HepG2 (cell line): Measurements from ENCODE around the gene ACSM5. TPM values are rescaled to one million over a fixed set of nuclear protein-coding genes. Genes with fewer than 3 reads are reported as not detected.

Source experiments
- ARNT ChIP-seq: fragments of 450-650 bp; IDR thresholded peaks from 2 replicates; pipeline ENCODE4 v1.6.1; 2017
- FOXK2 ChIP-seq: fragments of 450-650 bp; IDR thresholded peaks from 2 replicates; pipeline ENCODE4 v1.6.1; 2016
- HNRNPH1 ChIP-seq: fragments of 200-400 bp; formaldehyde crosslinking; optimal IDR thresholded peaks from 2 replicates; pipeline ENCODE3; 2017; ENCODE audit warnings: mild to moderate bottlenecking, low read depth, low read length
- MAFF ChIP-seq: IDR thresholded peaks from 2 replicates; pipeline ENCODE4 v1.6.1; 2011; ENCODE audit warnings: low read depth, low read length, improper control_type of control experiment
- NFYB ChIP-seq: sonication (generic); formaldehyde crosslinking; IDR thresholded peaks from 2 replicates; pipeline ENCODE4 v1.4.0; 2020; ENCODE audit warnings: missing genetic modification reagents
- NPAS2 ChIP-seq: sonication (generic); formaldehyde crosslinking; IDR thresholded peaks from 2 replicates; pipeline ENCODE4 v1.8.0; 2022; ENCODE audit warnings: mild to moderate bottlenecking, missing genetic modification reagents, borderline replicate concordance
- PHF21A ChIP-seq: sonication (generic); formaldehyde crosslinking; IDR thresholded peaks from 2 replicates; pipeline ENCODE4 v1.5.0; 2020; ENCODE audit warnings: mild to moderate bottlenecking, missing genetic modification reagents
- PHF8 ChIP-seq: sonication (generic); formaldehyde crosslinking; IDR thresholded peaks from 2 replicates; pipeline ENCODE4 v1.5.0; 2020; ENCODE audit warnings: missing genetic modification reagents
- RARA ChIP-seq: IDR thresholded peaks from 2 replicates; pipeline ENCODE4 v1.6.1; 2016; ENCODE audit warnings: missing genetic modification reagents, missing compliant biosample characterization
- RNF2 ChIP-seq: fragments of 450-650 bp; conservative IDR thresholded peaks from 2 replicates; pipeline ENCODE4 v1.6.1; 2016; ENCODE audit warnings: low read depth
- SIN3A ChIP-seq: IDR thresholded peaks from 2 replicates; pipeline ENCODE4 v1.6.1; 2011; ENCODE audit warnings: low read depth, mild to moderate bottlenecking, control low read depth, low read length, borderline replicate concordance
- ZFP36 ChIP-seq: fragments of 150-350 bp; IDR thresholded peaks from 2 replicates; pipeline ENCODE4 v1.6.1; 2018; ENCODE audit warnings: borderline replicate concordance, low read length, low read depth; ENCODE audit not compliant: partially characterized antibody
- ZNF274 ChIP-seq: sonication (generic); formaldehyde crosslinking; IDR thresholded peaks from 2 replicates; pipeline ENCODE4 v1.5.1; 2020; ENCODE audit warnings: mild to moderate bottlenecking, missing genetic modification reagents
- ZNF430 ChIP-seq: sonication (generic); formaldehyde crosslinking; IDR thresholded peaks from 2 replicates; pipeline ENCODE4 v1.9.0; 2021; ENCODE audit warnings: mild to moderate bottlenecking, missing genetic modification reagents
- ZNF451 ChIP-seq: sonication (generic); formaldehyde crosslinking; IDR thresholded peaks from 2 replicates; pipeline ENCODE4 v1.5.0; 2020; ENCODE audit warnings: mild to moderate bottlenecking, missing genetic modification reagents
- ZNF788 ChIP-seq: sonication (generic); formaldehyde crosslinking; IDR thresholded peaks from 2 replicates; pipeline ENCODE4 v1.5.0; 2020; ENCODE audit warnings: mild to moderate bottlenecking, missing genetic modification reagents, borderline replicate concordance
- polyA plus RNA-seq, 8 experiments: library from polyadenylated mRNA; depleted of rRNA in 3 of 8; stranded (reverse) in 7 of 8; unstranded in 1 of 8; fragments of >200 nt; fragmentation: Illumina TruSeq in 4 of 8; extraction: Trizol in 4 of 8; gene quantifications; 2 replicates each; pipeline versions ENCODE4 v1.2.1 to v1.2.3, GENCODE V29; 2011 to 2016; ENCODE audit warnings: low read depth in 4 of 8, missing spikeins in 1 of 8, mixed read lengths in 1 of 8; ENCODE audit not compliant: insufficient read depth in 1 of 8
- total RNA-seq, 5 experiments: library from RNA; depleted of rRNA; stranded (reverse); fragments of >200 nt; fragmentation: Illumina TruSeq; extraction: Trizol; gene quantifications; 2 replicates each; pipeline ENCODE4 v1.2.3, GENCODE V29; 2016; ENCODE audit warnings: low read depth in 1 of 5
- TF ChIP-seq, protein P1 (sequence below): sonication (generic); formaldehyde crosslinking; IDR thresholded peaks from 2 replicates; pipeline ENCODE4 v1.5.1; 2020; ENCODE audit warnings: missing genetic modification reagents, mild to moderate bottlenecking, borderline replicate concordance
- TF ChIP-seq, protein P2 (sequence below): IDR thresholded peaks from 2 replicates; pipeline ENCODE4 v1.6.1; 2012; ENCODE audit warnings: low read length, improper control_type of control experiment
- TF ChIP-seq, protein P3 (sequence below): sonication (generic); formaldehyde crosslinking; IDR thresholded peaks from 2 replicates; pipeline ENCODE4 v1.5.1; 2020; ENCODE audit warnings: missing genetic modification reagents, mild to moderate bottlenecking, borderline replicate concordance
- TF ChIP-seq, protein P4 (sequence below): fragments of 450-650 bp; IDR thresholded peaks from 2 replicates; pipeline ENCODE4 v1.6.1; 2017; ENCODE audit warnings: mild to moderate bottlenecking
- TF ChIP-seq, protein P5 (sequence below): sonication (generic); formaldehyde crosslinking; conservative IDR thresholded peaks from 2 replicates; pipeline ENCODE4 v1.4.0; 2020; ENCODE audit warnings: missing genetic modification reagents

Gene ACSM5
- total and polyA plus RNA-seq, 2 of the 13 experiments (the other 11 are each of a cell fraction or from before 2014, with no cell fraction given), result 9.1 to 15.0 TPM

DNA sequence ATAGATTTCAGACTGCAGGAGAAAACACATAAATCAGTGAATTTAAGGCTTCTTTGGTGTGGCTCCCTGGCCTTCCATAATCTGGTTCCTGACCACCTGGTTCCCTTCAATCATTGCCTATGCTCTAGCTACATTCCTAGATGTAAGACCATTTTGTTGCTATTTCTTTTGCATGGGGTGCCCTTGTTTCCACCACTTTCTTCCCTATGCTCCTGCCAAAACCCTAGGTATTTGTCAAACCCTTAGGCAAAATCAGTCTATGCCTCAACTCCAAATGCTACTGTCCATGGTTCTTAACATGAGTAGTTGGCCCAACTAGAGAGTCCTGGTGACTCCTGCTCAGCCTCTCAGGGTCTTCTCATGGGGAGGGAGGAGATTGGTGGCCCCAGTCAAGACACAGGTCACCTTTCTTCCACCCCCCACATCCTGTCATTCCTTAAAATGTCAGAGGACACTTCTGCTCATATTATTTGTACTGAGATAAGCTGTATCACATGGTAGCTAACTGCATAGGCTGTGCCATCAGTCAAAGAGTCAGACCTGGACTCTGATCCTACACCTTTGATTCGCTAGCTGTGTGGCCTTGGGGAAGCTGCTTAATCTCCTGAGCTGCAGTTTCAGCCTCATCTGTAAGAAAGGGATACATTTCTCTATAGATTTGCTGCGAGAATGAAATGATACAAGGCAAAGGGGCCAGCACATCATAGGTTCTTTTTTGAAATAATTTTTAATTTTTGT lies 15.0 kb downstream of the ACSM5 start (continued):
- peak; percentile 78; the same call in 1 of the 2 replicates for TF ChIP-seq ZNF788 (CRISPR knock-in tag)
- no peak for TF ChIP-seq HNRNPH1
- TF ChIP-seq, protein P1, sequence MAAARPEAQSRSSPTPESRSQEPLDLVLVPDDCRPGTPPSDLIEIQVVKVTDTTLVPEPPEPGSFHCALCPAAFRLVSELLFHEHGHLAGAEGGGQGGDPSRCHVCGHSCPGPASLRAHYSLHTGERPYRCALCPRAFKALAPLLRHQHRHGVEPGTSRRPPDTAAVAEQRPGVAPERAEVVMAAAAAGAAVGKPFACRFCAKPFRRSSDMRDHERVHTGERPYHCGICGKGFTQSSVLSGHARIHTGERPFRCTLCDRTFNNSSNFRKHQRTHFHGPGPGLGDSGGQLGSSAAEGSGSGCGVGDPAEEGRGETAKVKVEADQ (CRISPR knock-in tag), result 0 out of 2 replicates have a peak, but pooled peaks have one; percentile 73
- TF ChIP-seq ZNF274 (CRISPR knock-in tag), result peak; percentile 40; the same call in 1 of the 2 replicates
- TF ChIP-seq, protein P2, sequence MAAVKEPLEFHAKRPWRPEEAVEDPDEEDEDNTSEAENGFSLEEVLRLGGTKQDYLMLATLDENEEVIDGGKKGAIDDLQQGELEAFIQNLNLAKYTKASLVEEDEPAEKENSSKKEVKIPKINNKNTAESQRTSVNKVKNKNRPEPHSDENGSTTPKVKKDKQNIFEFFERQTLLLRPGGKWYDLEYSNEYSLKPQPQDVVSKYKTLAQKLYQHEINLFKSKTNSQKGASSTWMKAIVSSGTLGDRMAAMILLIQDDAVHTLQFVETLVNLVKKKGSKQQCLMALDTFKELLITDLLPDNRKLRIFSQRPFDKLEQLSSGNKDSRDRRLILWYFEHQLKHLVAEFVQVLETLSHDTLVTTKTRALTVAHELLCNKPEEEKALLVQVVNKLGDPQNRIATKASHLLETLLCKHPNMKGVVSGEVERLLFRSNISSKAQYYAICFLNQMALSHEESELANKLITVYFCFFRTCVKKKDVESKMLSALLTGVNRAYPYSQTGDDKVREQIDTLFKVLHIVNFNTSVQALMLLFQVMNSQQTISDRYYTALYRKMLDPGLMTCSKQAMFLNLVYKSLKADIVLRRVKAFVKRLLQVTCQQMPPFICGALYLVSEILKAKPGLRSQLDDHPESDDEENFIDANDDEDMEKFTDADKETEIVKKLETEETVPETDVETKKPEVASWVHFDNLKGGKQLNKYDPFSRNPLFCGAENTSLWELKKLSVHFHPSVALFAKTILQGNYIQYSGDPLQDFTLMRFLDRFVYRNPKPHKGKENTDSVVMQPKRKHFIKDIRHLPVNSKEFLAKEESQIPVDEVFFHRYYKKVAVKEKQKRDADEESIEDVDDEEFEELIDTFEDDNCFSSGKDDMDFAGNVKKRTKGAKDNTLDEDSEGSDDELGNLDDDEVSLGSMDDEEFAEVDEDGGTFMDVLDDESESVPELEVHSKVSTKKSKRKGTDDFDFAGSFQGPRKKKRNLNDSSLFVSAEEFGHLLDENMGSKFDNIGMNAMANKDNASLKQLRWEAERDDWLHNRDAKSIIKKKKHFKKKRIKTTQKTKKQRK, result no peak
- TF ChIP-seq, protein P3, sequence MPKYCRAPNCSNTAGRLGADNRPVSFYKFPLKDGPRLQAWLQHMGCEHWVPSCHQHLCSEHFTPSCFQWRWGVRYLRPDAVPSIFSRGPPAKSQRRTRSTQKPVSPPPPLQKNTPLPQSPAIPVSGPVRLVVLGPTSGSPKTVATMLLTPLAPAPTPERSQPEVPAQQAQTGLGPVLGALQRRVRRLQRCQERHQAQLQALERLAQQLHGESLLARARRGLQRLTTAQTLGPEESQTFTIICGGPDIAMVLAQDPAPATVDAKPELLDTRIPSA (CRISPR knock-in tag), result no peak
- TF ChIP-seq SIN3A, result no peak
- TF ChIP-seq PHF8 (CRISPR knock-in tag), result 0 out of 2 replicates have a peak, but pooled peaks have one; percentile 46
- TF ChIP-seq RNF2, result no peak
- no peak for TF ChIP-seq MAFF
- no peak for TF ChIP-seq ZFP36
- TF ChIP-seq RARA (CRISPR knock-in tag), result peak; percentile 85
- TF ChIP-seq NFYB, result no peak
- TF ChIP-seq, protein P4, sequence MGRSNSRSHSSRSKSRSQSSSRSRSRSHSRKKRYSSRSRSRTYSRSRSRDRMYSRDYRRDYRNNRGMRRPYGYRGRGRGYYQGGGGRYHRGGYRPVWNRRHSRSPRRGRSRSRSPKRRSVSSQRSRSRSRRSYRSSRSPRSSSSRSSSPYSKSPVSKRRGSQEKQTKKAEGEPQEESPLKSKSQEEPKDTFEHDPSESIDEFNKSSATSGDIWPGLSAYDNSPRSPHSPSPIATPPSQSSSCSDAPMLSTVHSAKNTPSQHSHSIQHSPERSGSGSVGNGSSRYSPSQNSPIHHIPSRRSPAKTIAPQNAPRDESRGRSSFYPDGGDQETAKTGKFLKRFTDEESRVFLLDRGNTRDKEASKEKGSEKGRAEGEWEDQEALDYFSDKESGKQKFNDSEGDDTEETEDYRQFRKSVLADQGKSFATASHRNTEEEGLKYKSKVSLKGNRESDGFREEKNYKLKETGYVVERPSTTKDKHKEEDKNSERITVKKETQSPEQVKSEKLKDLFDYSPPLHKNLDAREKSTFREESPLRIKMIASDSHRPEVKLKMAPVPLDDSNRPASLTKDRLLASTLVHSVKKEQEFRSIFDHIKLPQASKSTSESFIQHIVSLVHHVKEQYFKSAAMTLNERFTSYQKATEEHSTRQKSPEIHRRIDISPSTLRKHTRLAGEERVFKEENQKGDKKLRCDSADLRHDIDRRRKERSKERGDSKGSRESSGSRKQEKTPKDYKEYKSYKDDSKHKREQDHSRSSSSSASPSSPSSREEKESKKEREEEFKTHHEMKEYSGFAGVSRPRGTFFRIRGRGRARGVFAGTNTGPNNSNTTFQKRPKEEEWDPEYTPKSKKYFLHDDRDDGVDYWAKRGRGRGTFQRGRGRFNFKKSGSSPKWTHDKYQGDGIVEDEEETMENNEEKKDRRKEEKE, result no peak
- peak; percentile 72; the same call in 1 of the 2 replicates for TF ChIP-seq ZNF430 (CRISPR knock-in tag)
- TF ChIP-seq, protein P5, sequence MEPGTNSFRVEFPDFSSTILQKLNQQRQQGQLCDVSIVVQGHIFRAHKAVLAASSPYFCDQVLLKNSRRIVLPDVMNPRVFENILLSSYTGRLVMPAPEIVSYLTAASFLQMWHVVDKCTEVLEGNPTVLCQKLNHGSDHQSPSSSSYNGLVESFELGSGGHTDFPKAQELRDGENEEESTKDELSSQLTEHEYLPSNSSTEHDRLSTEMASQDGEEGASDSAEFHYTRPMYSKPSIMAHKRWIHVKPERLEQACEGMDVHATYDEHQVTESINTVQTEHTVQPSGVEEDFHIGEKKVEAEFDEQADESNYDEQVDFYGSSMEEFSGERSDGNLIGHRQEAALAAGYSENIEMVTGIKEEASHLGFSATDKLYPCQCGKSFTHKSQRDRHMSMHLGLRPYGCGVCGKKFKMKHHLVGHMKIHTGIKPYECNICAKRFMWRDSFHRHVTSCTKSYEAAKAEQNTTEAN (CRISPR knock-in tag), result no peak; the same call in 1 of the 2 replicates
- peak; percentile 81; the same call in 1 of the 2 replicates for TF ChIP-seq PHF21A (CRISPR knock-in tag)
- no peak for TF ChIP-seq NPAS2
- no peak for TF ChIP-seq ARNT
- TF ChIP-seq ZNF451 (CRISPR knock-in tag), result no peak; the same call in 1 of the 2 replicates
- TF ChIP-seq FOXK2, result no peak
